Activated CD8-positive, alpha-beta memory T cell treated with anti-CD3 and anti-CD28 coated beads for 4 hours (primary cell): ENCODE data around the gene FNIP2.
"Not testable (repeated sequence)": the region's sequence is repeated elsewhere in the genome, so short reads cannot be mapped to it uniquely, and the experiment has no call there.

ENCODE experiments used
- DNase-seq, 2 donors: peaks; one replicate each; pipeline ENCODE4 v3.0.0-alpha.2; 2020; ENCODE audit warnings: low read depth in 2 of 2

The FNIP2 gene

DNA sequence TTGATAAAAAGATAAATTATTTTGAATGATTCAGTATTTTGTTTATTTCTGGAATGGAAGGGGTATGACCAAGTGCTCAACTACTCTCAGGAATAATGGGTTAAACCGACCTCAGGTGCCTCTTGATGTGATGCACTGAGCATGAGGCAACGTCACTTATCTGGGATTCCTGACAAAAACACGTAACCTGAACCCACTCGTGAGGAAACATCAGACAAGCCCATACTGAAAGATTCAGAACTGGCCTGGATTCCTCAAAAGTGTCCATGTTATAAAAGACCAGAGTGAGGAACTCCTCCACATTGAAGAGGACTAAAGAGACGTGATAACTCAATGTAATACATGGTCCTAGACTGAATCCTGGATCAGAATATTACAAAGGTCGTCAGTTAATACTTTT lies 144.0 kb downstream of the FNIP2 start:
- no peak for DNase-seq

DNA sequence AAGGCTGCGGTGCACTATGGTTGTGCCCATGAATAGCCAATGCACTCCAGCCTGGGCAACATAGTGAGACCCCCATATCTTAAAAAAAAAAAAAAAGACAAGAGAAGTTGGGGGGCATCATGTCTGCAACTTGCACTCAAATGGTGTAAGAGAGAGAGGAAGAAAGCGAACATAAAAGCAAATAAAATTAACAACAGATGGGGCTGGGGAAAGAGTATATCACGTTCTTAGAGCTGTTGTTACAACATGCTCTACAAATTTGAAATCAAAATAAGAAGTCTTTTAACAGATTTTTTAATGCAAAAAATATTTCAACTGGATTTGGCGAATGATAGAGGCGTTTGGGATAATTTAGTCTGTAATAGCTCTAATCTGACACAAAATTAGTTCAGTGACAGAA lies 144.9 kb downstream of the FNIP2 start:
- DNase-seq, result no peak

DNA sequence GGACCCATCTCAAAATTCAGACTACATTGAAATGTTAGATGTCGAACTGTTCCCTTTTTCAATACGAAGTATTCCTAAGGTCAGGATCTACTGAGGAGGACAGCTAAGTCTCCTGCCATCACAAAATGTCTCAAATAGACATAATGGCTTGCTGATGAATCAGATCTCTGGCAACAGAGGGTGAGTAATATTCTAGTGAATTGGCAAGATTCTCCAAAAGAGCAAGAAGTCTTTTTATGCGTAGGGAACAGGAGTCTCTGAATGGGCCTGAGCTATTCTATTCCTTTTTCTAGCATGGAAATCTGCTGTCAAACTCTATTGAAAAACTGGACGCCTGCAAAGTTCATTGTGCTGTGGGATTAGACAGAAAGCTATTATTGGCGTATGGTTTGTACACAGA lies 145.4 kb downstream of the FNIP2 start:
- DNase-seq, result no peak

DNA sequence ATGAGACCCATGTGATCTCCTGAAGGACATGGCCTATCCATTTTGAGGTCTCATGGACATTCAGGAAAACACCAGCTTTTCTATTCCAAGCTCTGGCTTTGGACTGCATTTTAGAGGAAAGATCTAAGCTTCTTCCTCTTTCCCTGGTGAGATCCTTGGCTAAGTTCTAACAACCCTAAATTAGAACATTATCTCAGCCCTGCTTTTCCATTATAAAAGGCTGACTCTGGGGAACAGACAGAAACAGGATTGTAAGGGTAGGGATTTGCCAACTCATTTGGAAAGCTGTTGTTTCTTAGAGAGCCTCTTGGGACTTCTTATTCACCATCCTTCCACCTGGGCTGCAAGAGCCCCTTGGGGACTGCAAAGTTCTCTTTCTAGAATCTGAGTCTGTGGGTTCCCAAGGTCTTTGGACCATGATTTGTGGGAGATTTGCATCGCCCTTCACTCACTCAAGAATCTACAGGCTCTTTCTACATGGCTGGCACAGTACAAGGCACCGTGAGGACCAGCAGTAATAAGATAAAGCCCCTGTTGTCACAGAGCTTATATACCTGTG lies 146.9 kb downstream of the FNIP2 start:
- DNase-seq, result no peak

DNA sequence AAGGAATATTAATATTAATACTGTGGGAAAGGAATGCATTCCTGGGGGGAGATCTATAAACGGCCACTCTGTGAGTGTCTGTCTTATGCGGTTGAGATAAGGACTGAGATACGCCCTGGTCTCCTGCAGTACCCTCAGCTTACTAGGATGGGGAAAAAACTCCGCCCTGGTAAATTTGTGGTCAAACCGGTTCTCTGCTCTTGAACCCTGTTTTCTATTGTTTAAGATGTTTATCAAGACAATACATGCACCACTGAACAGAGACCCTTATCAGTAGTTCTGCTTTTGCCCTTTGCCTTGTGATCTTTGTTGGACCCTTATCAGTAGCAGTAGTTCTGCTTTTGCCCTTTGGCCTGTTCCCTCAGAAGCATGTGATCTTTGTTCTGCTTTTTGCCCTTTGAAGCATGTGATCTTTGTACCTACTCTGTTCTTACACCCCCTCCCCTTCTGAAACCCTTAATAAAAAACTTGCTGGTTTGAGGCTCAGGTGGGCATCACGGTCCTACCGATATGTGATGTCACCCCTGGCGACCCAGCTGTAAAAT lies 151.7 kb downstream of the FNIP2 start:
- not testable (repeated sequence) for DNase-seq

DNA sequence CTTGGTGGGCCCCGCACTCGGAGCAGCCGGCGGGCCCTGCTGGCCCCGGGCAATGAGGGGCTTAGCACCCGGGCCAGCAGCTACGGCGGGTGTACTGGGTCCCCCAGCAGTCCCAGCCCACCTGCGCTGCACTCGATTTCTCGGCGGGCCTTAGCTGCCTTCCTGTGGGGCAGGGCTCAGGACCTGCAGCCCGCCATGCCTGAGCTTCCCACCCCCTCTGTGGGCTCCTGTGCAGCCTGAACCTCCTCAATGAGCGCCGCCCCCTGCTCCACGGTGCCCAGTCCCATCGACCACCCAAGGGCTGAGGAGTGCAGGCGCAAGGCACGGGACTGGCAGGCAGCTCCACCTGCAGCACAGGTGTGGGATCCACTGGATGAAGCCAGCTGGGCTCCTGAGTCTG lies 158.9 kb downstream of the FNIP2 start:
- DNase-seq, result not testable (repeated sequence)

DNA sequence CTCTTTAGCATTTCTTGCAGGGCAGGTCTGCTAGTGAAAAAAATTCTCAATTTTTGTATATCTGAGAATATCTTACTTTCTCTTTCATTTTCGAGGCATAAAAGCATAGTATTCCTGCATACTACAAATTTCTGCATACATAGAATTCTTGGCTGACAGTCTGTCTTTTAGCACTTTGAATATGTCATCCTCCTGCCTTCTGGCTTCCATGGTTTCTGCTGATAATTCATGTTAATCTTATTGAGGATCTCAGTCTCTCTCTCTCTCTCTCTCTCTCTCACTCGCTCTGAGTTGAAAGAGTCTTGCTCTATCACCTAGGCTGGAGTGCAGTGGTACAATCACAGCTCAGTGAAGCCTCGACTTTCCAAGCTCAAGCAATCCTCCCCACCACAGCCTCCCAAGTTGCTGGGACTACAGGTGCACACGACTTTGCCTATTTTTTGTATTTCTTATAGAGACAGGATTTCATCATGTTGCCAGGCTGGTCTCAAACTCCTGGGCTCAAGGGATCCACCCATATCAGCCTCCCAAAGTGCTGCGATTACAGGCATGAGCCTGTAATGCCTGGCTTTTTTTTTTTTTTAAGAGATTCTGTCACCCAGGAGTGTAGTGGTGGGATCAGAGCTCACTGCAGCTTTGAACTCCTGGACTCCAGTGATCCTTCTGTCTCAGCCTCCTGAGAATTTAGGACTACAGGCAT lies 161.3 kb downstream of the FNIP2 start:
- no peak for DNase-seq

DNA sequence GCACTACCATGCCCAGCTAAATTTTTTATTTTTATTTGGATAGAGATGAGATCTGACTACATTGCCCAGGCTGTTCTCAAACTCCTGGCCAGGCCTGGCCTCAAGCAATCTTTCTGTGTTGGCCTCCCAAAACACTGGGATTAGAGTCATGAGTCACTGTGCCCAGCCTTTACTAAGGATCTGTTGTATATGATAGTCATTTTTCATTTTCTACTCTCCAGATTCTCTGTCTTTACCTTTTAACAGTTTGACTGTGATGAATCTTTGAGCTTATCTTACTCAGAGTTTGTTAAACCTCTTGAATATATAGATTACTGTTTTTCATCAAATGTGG lies 161.8 kb downstream of the FNIP2 start:
- DNase-seq, result no peak

DNA sequence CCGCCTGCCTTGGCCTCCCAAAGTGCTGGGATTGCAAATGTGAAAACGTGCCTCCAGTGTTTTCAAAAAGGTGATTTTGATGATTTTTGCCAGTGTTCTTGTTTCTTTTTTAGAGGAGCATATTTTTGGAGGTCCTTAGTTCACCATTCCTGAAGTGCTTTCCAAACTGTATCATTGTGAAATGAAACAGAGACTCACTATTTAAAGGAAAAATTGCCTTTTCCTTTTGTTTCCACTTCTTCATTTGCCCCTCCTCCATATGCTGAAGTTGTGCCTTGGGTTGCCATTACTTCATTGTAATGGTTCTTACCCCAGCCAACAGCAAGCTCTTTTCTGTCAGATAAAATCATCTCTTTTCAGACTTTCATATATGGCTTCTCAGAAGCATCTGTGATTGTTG lies 164.4 kb downstream of the FNIP2 start:
- DNase-seq, result no peak

DNA sequence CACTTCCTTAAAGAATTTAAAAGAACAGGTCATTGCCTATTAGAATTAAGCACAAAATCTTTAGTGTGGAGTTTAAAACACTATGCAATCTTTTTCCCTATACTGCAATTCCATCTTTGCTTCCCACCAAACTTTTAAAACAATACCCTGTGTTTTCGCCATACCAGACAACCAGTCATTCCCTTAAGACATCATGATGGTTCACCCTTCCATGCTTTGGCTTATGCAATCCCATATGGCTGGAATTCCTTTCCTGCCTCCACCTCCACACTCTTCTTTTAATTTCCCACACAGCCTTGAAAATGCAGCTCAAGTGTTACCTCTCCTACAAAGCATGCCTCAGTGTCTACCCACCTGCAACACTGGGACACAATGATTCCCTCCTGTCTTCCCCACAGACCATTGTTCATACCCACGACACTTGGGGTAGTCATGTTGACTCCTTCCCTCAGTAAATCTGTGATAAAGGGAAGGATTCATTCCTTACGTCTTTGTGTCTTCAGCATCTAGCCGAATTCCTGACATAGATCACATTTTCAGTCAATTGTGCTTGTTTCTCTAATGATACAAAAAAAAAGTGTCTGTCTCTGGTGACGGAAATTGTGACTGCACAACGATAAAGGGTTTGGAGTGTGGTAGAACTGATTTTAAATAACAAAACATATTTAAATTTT lies 166.3 kb downstream of the FNIP2 start:
- DNase-seq, result no peak

DNA sequence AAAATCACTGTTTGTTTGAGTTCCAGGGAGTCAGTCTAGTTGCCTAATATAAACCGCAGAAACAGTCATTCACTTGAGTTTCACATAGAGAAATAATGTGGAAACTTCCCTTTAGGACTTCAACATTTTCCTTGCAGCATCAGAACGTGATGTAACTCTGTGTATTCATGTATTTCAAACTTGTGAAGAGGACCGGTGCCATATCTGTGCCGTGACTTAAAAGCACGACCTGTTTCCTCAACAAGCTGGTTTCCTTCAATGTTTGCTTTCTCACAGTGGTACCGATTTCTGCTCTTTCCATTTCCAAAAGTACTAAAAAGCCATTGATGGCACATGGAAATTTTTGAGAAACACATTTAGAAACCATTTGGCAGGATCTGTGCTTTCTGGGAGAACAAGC lies 167.4 kb downstream of the FNIP2 start:
- no peak for DNase-seq

DNA sequence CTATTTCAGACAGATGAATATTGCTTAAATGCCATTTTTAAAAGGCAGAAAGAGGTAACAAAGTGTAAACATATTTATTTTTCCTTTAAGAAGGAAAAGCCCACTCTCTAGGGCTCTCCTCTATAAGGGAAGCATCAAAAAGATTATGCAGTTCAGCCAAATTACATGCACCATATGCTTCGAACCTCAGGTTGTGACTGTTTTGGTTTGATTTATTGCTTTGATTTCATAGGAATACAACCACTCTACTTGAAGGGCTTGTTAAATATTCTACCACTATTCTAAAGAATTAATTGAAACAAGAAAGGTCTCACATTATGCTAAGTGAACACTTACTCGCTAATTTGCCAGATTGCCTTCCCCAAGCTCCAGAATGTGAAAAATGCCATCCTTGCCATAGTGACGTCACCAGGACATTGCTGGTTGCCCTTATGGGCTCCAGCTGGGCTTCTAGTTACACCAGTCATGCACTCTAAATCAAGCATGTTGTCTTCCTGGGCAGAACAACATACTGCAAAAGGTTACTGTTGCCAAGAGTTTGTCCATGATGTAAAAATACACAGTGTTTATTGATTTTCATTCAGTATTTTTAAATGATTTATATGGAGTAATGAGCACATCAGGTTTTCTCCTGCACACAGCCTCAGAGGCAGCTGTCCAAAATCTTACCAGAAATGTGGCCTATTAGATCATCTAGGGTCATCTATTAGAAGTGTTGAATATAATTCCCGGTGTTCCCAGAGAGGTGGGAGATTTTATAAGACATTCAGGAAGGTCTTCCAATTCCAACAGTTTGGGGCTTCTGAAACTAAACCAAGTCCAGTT lies 169.6 kb downstream of the FNIP2 start:
- DNase-seq, result no peak

DNA sequence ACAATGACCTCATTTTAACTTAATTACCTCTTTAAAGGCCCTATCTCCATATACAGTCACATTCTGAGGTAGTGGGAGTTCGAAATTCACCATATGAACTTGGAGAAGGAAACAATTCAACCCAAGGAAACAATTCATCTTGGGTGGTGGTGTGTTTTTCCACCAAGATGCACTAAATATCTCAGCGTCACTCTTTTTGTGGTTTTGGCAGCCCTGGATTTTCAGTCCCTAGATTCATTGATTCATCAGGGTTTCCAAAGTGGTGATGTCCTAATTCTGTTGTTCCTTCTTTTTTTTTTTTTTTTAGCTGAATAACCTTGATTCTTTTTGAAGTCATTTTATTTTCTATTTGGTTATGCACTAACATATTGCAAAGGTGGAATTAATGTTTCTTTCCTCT lies 171.4 kb downstream of the FNIP2 start:
- DNase-seq, result no peak

DNA sequence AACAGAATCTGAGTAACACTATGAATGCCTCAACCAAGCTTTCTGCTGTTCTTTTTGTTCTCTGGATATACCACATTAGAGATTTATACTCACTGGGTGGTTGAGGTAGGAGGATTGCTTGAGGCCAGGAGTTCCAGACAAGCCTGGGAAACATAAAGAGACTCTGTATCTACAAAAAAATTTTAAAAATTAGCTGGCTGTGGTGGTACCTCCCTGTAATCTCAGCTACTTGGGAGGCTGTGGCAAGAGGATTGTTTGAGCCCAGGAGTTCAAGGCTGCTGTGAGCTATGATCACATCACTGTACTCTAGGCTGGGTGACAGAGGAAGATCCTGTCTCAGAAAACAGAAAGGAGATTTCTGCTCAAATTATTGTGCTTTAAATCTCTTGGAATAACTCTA lies 172.5 kb downstream of the FNIP2 start:
- no peak for DNase-seq

DNA sequence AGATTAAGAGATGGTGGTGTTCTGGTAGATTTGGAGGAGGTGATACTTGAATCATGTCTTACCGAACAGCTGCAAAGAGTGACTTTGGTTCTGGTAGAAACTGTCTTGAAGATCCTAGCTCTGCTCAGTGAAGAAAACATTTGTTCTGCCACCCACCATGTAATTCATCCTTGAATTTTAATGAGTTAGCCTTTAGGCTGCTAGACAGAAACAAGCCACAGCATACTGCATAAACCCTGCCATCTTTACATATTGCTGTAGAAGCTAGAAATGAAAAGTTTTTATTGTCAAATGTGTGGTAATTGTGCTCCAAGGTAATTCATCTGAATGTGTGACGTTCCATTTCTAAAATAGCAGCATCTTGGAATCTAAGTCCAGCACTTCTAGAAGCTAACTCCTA lies 173.1 kb downstream of the FNIP2 start:
- DNase-seq, result no peak

DNA sequence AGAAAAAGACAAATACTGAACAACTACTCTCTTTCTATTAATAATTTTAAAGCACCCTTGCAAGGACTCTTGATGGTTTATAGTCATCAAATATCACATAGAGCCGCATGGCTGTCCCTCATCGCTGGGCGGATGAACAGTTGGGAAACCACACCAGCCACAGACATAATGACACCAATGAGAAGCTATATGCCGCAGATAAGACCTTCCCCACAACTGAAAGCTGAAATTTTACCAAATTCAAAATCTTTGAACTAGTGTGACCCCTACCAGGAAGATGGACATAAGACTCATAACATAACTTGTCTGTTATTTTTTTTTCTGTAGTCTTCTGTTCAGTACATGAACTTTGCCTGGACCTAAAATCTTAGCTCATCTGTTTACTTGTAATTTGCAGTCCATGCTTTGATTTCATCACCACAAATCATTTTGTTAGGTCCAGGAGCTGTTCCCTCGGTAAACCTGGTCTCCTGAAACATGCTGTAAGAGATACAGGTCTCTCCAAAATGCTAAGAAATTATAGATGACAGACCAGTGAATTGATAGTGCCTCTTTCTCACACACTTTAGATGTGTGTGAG lies 176.8 kb downstream of the FNIP2 start:
- DNase-seq, result no peak

DNA sequence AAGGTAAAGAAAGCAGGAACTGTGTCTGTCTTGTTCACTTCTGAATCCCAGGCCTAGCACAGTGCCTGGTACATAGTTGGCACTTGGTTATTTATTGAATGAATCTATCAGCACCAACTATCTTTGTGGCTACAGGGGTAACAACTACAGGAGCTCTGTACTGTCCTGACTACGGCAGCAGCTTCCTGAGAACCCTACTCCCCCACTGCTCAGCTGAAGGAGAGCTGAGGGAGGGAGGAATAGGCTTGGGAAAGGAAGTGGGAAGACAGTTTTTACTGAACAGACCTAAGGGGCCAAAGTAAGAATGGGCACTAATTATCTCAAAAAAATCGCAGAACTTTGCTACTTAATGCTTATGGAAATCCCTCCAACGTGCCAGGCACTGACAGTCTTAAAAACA lies 178.0 kb downstream of the FNIP2 start:
- no peak for DNase-seq

DNA sequence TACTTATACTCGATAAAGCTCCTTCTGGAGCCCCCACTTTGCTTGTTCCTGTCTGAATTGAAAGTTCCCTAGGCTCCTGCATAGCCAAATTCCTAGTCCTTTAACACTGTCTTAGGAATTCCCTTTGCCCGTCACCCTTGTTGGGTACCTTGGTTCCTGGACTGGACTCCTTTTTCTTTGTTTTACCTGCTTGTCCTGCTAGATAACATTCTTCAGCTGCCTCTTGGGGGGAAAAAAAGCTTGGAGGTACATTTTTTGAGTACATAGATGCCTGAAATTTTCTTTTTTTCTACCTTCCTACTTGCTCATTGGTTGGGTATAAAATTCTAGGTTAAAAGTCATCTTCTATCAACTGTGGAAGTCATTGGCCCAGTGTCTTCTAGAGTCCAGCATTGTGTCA lies 179.2 kb downstream of the FNIP2 start:
- no peak for DNase-seq

DNA sequence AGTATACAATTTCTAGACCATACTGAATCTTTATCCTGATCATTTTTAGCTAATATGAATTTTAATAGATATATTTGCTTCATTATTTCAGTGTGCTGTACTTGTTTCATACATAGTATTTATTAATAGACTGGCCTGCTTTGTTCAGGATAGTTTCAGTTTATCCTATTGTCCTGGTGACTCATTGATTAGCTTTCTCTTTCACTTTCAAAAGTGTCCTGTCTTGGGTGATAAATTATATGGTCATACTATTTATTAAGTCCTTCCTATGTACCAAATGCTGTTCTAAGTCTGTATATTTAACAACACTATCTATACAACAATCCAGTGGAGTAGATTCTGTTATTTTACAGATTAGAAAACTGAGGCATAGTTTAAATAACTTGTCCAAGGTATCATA lies 180.3 kb downstream of the FNIP2 start:
- DNase-seq, result no peak

DNA sequence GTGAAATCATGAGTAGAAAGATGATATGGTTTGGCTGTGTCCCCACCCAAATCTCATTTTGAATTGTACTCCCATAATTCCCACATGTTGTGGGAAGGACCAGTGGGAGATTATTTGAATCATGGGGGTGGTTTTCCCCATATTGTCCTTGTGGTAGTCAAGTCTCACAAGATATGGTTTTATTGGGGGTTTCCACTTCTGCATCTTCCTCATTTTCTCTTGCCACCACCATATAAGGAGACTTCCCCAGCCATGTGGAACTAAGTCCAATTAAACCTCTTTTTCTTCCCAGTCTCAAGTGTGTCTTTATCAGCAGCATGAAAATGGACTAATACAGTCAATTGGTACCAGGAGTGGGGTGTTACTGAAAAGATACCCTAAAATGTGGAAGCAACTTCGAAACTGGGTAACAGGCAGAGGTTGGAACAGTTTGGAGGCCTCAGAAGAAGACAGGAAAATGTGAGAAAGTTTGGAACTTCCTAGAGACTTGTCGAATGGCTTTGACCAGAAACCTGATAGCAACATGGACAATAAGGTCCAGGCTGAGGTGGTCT lies 183.5 kb downstream of the FNIP2 start:
- DNase-seq, result not testable (repeated sequence)

DNA sequence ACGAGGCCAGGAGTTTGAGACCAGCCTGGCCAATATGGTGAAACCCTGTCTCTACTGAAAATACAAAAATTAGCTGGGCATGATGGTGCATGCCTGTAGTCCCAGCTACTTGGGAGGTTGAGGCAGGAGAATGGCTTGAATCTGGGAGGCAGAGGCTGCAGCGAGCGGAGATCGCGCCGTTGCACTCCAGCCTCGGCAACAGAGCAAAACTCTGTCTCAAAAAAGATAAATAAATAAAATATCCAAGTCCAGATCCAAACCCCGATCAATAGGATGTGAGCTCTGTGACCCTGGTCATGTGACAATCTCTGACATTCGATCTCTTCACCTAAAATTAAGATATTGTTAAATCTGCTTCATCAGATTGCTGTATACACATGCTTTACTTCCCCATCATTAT lies 187.5 kb downstream of the FNIP2 start:
- DNase-seq, result not testable (repeated sequence)

DNA sequence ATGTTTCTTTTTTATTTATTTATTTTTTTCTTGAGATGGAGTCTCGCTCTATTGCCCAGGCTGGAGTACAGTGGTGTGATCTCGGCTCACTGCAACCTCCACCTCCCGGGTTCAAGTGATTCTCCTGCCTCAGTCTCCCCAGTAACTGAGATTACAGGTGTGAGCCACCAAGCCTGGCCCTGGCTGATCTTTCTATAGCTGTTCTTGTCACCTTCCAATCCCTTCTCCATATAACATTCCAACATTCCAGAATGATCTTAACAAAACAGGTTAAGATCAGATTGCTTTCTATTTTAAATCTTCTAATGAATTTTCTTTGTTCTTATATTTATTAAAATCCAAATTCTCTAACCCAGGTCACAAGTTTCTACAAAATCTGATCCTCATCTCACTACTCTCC lies 188.1 kb downstream of the FNIP2 start:
- DNase-seq, result not testable (repeated sequence)
